HCT116 (cell line): ENCODE results near the gene MTMR1.

Experiments
- CEBPB ChIP-seq: IDR thresholded peaks from 2 replicates; pipeline ENCODE4 v1.6.1; 2012; ENCODE audit warnings: low read depth
- EZH2 ChIP-seq: fragments of 200-600 bp; sonication (generic); IDR thresholded peaks from 2 replicates; pipeline ENCODE4 v1.6.1; 2017; ENCODE audit warnings: antibody characterized with exemption, mixed run types
- EZH2phosphoT487 ChIP-seq: fragments of 200-600 bp; IDR thresholded peaks from 2 replicates; pipeline ENCODE4 v1.6.1; 2018; ENCODE audit warnings: antibody characterized with exemption, borderline replicate concordance
- JUND ChIP-seq: IDR thresholded peaks from 2 replicates; pipeline ENCODE4 v1.6.1; 2012
- POLR2A ChIP-seq: IDR thresholded peaks from 2 replicates; pipeline ENCODE4 v1.7.0; 2011; ENCODE audit warnings: borderline replicate concordance; ENCODE audit not compliant: insufficient read depth, insufficient read length; ENCODE audit errors: extremely low read depth
- POLR2AphosphoS5 ChIP-seq: IDR thresholded peaks from 2 replicates; pipeline ENCODE4 v1.6.1; 2011; ENCODE audit warnings: mild to moderate bottlenecking, low read depth, low read length, moderate library complexity
- RAD21 ChIP-seq: IDR thresholded peaks from 2 replicates; pipeline ENCODE4 v1.6.1; 2012; ENCODE audit warnings: low read depth, mild to moderate bottlenecking
- REST ChIP-seq: IDR thresholded peaks from 2 replicates; pipeline ENCODE4 v1.6.1; 2012; ENCODE audit warnings: low read depth
- SP1 ChIP-seq: IDR thresholded peaks from 2 replicates; pipeline ENCODE4 v1.6.1; 2012; ENCODE audit warnings: low read depth
- SRF ChIP-seq: IDR thresholded peaks from 2 replicates; pipeline ENCODE4 v1.6.1; 2012; ENCODE audit warnings: low read depth
- YY1 ChIP-seq: IDR thresholded peaks from 2 replicates; pipeline ENCODE4 v1.6.1; 2011; ENCODE audit warnings: low read length, low read depth, moderate library complexity, mild to moderate bottlenecking; ENCODE audit not compliant: insufficient replicate concordance; ENCODE audit errors: extremely low read depth
- ZBTB33 ChIP-seq: IDR thresholded peaks from 2 replicates; pipeline ENCODE4 v1.6.1; 2011; ENCODE audit warnings: mild to moderate bottlenecking, low read length, moderate library complexity; ENCODE audit not compliant: insufficient replicate concordance; ENCODE audit errors: extremely low read depth
- TF ChIP-seq, protein P1 (sequence below), 3 experiments: fragments of 200-600 bp in 1 of 3; sonication (generic) in 1 of 3; IDR thresholded peaks in 2 of 3; conservative IDR thresholded peaks in 1 of 3; 2 replicates each; pipeline ENCODE4 v1.5.1; 2012 to 2017; ENCODE audit warnings: low read depth in 2 of 3, low read length in 2 of 3, antibody characterized with exemption in 1 of 3, borderline replicate concordance in 1 of 3, control low read depth in 1 of 3, mild to moderate bottlenecking in 1 of 3, mixed read lengths in 1 of 3, mixed run types in 1 of 3, moderate library complexity in 1 of 3; ENCODE audit not compliant: insufficient read depth in 1 of 3
- TF ChIP-seq, protein P2 (sequence below): IDR thresholded peaks from 2 replicates; pipeline ENCODE4 v1.6.1; 2012

- TF ChIP-seq REST (no peak), POLR2A (no peak), EZH2phosphoT487 (no peak), JUND (no peak), CEBPB (no peak), YY1 (no peak), EZH2 (no peak), POLR2AphosphoS5 (no peak), SP1 (no peak), ZBTB33 (no peak), RAD21 (no peak), SRF (no peak)
- TF ChIP-seq, protein P1, sequence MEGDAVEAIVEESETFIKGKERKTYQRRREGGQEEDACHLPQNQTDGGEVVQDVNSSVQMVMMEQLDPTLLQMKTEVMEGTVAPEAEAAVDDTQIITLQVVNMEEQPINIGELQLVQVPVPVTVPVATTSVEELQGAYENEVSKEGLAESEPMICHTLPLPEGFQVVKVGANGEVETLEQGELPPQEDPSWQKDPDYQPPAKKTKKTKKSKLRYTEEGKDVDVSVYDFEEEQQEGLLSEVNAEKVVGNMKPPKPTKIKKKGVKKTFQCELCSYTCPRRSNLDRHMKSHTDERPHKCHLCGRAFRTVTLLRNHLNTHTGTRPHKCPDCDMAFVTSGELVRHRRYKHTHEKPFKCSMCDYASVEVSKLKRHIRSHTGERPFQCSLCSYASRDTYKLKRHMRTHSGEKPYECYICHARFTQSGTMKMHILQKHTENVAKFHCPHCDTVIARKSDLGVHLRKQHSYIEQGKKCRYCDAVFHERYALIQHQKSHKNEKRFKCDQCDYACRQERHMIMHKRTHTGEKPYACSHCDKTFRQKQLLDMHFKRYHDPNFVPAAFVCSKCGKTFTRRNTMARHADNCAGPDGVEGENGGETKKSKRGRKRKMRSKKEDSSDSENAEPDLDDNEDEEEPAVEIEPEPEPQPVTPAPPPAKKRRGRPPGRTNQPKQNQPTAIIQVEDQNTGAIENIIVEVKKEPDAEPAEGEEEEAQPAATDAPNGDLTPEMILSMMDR (IDR thresholded peaks at IDR 0.05 in 2 of 3, conservative IDR thresholded peaks at IDR 0.05 in 1 of 3; ENCODE audit: borderline replicate concordance in 1 of 3, insufficient read depth in 1 of 3, low read depth in 2 of 3, low read length in 2 of 3), result no peak
- TF ChIP-seq, protein P2, sequence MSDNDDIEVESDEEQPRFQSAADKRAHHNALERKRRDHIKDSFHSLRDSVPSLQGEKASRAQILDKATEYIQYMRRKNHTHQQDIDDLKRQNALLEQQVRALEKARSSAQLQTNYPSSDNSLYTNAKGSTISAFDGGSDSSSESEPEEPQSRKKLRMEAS, result no peak
These were observed 45.9 kb upstream of the MTMR1 start for GRCh38 chrX:150647331-150647730.
